HepG2 (cell line): ENCODE data around the gene ENAH.

Experiments used
- ESRRA ChIP-seq: sonication (generic); formaldehyde crosslinking; IDR thresholded peaks from 2 replicates; pipeline ENCODE4 v1.5.1; 2020; ENCODE audit warnings: mild to moderate bottlenecking, low read depth, missing genetic modification reagents
- GMEB1 ChIP-seq: sonication (generic); formaldehyde crosslinking; IDR thresholded peaks from 2 replicates; pipeline ENCODE4 v1.5.1; 2020; ENCODE audit warnings: missing genetic modification reagents, mild to moderate bottlenecking, borderline replicate concordance
- POLR2A ChIP-seq, 2 experiments: IDR thresholded peaks; 2 replicates each; pipeline ENCODE4 v1.6.1; 2011; ENCODE audit warnings: low read depth in 2 of 2, low read length in 2 of 2, mild to moderate bottlenecking in 1 of 2, moderate library complexity in 1 of 2; ENCODE audit not compliant: insufficient read depth in 1 of 2
- PRDM4 ChIP-seq: sonication (generic); formaldehyde crosslinking; IDR thresholded peaks from 2 replicates; pipeline ENCODE4 v1.9.0; 2021; ENCODE audit warnings: missing genetic modification reagents, borderline replicate concordance
- THAP11 ChIP-seq: IDR thresholded peaks from 2 replicates; pipeline ENCODE4 v1.6.1; 2016; ENCODE audit warnings: missing biosample characterization, missing genetic modification reagents
- ZBED4 ChIP-seq: sonication (generic); formaldehyde crosslinking; IDR thresholded peaks from 2 replicates; pipeline ENCODE4 v1.4.0; 2020; ENCODE audit warnings: missing genetic modification reagents, borderline replicate concordance
- ZBTB34 ChIP-seq: sonication (generic); formaldehyde crosslinking; IDR thresholded peaks from 2 replicates; pipeline ENCODE4 v1.8.0; 2022; ENCODE audit warnings: mild to moderate bottlenecking, missing genetic modification reagents
- ZNF446 ChIP-seq: sonication (generic); formaldehyde crosslinking; IDR thresholded peaks from 2 replicates; pipeline ENCODE4 v1.5.0; 2020; ENCODE audit warnings: mild to moderate bottlenecking, missing genetic modification reagents
- TF ChIP-seq, protein P1 (sequence below): sonication (generic); formaldehyde crosslinking; IDR thresholded peaks from 2 replicates; pipeline ENCODE4 v1.5.0; 2020; ENCODE audit warnings: mild to moderate bottlenecking, missing genetic modification reagents, moderate library complexity
- TF ChIP-seq, protein P2 (sequence below): sonication (generic); formaldehyde crosslinking; IDR thresholded peaks from 2 replicates; pipeline ENCODE4 v1.4.0; 2020; ENCODE audit warnings: mild to moderate bottlenecking, low read depth, missing genetic modification reagents

GRCh38 chr1:225677350-225678124 is 24.6 kb upstream of the ENAH start:
- TF ChIP-seq ZBTB34 (no peak), THAP11 (no peak), ZBED4 (no peak), PRDM4 (CRISPR knock-in tag) (no peak), ESRRA (CRISPR knock-in tag) (no peak), ZNF446 (CRISPR knock-in tag) (no peak), POLR2A (IDR thresholded peaks at IDR 0.05; ENCODE audit: insufficient read depth in 1 of 2, low read depth in 2 of 2, low read length in 2 of 2) (no peak), GMEB1 (CRISPR knock-in tag) (no peak)
- TF ChIP-seq, protein P1, sequence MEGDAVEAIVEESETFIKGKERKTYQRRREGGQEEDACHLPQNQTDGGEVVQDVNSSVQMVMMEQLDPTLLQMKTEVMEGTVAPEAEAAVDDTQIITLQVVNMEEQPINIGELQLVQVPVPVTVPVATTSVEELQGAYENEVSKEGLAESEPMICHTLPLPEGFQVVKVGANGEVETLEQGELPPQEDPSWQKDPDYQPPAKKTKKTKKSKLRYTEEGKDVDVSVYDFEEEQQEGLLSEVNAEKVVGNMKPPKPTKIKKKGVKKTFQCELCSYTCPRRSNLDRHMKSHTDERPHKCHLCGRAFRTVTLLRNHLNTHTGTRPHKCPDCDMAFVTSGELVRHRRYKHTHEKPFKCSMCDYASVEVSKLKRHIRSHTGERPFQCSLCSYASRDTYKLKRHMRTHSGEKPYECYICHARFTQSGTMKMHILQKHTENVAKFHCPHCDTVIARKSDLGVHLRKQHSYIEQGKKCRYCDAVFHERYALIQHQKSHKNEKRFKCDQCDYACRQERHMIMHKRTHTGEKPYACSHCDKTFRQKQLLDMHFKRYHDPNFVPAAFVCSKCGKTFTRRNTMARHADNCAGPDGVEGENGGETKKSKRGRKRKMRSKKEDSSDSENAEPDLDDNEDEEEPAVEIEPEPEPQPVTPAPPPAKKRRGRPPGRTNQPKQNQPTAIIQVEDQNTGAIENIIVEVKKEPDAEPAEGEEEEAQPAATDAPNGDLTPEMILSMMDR (CRISPR knock-in tag), result no peak
- TF ChIP-seq, protein P2, sequence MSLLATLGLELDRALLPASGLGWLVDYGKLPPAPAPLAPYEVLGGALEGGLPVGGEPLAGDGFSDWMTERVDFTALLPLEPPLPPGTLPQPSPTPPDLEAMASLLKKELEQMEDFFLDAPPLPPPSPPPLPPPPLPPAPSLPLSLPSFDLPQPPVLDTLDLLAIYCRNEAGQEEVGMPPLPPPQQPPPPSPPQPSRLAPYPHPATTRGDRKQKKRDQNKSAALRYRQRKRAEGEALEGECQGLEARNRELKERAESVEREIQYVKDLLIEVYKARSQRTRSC (CRISPR knock-in tag), result no peak
